Measurements from ENCODE around the gene ANK2. TPM values are rescaled to one million over a fixed set of nuclear protein-coding genes. Genes with fewer than 3 reads are reported as not detected.

ANK2 gene
- total and polyA plus RNA-seq, 4 donors, result 231 to 512 (median 262) TPM

DNA sequence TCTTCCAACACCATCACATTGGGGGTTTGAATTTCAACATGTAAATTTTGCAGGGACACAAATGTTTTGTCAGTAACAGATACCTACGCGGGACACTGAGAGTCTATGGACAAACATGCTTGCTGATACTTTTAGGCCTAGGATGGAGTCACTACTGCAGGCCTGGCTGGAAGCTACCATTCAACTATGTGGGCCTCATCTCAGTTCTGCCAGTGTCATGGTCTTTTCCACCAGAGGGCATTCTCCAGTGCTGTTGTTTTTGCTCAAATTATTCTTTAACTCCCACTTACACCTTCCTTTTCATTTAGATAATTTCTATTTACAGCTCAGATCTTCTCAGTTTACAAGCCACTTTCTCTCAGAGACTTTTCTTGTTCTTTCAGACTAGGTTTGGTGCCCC, 7.0 kb upstream of the ANK2 start:
- Histone ChIP-seq H3K27me3 (ENCODE audit: control insufficient read depth, insufficient read depth, low read length) (no peaks in the 10 kb centered on the region), H3K4me3 (ENCODE audit: low read depth, low read length) (no peak overlapping the region), H3K9me3 (ENCODE audit: control insufficient read depth, insufficient read depth, low read length) (no peaks in the 10 kb centered on the region), H3K36me3 (ENCODE audit: control insufficient read depth, insufficient read depth, low read length) (no peaks in the 10 kb centered on the region), H3K27ac (ENCODE audit: low read depth, low read length) (no peak overlapping the region), H3K4me1 (ENCODE audit: control insufficient read depth, insufficient read depth, low read length) (no peaks in the 10 kb centered on the region)
- no peak for DNase-seq (ENCODE audit: low read depth in 4 of 6, low spot score in 6 of 6)
- WGBS (ENCODE audit: insufficient coverage), result 47% methylated on average over 2 of the region's 2 CpGs

DNA sequence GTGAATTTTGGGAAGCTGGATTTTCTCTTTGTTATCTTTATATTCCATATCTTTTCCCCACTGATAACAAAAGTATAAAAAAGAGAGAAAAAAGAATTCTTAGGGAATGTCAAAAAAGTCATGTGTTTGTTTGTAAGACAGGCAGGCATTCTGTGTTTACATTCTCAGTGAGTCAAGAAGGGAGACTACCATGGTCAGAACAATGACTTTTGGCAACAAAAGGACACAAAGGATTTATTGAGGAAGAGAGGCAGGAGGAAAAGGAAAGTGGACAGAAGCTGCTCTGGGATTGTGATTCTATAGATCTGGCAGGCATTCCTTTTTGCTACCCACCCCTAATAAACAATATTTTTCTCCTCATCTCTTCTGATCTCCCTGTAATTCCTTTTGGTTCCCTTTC, 5.9 kb upstream of the ANK2 start:
- Histone ChIP-seq H3K27ac (ENCODE audit: low read depth, low read length) (no peak overlapping the region), H3K36me3 (ENCODE audit: control insufficient read depth, insufficient read depth, low read length) (no peaks in the 10 kb centered on the region), H3K9me3 (ENCODE audit: control insufficient read depth, insufficient read depth, low read length) (no peaks in the 10 kb centered on the region), H3K4me1 (ENCODE audit: control insufficient read depth, insufficient read depth, low read length) (no peaks in the 10 kb centered on the region), H3K27me3 (ENCODE audit: control insufficient read depth, insufficient read depth, low read length) (no peaks in the 10 kb centered on the region), H3K4me3 (ENCODE audit: low read depth, low read length) (no peak overlapping the region)
- DNase-seq (ENCODE audit: low read depth in 4 of 6, low spot score in 6 of 6), result no peak

DNA sequence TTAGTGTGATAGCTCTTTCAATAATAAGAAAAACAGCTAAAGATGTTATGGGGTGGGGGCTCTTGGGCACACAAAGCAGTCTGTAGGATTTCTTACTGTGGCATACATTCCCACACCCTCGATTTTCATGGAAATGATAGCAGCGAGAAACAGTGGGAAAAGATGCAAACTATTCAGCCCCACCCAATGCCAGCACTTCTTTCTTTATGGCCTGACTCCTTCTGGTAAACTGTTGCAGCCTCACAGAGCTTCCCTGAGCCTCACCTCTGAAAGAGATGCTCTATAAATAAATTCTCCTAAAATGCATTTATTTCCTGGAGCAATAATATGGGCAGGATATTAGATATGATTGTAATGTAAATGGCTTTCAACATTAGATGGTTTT, 910 bp downstream of the ANK2 start:
- Histone ChIP-seq H3K4me3 (ENCODE audit: low read depth, low read length) (peak overlapping the region; percentile 33), H3K9me3 (ENCODE audit: control insufficient read depth, insufficient read depth, low read length) (no peaks in the 10 kb centered on the region), H3K36me3 (ENCODE audit: control insufficient read depth, insufficient read depth, low read length) (no peaks in the 10 kb centered on the region), H3K27me3 (ENCODE audit: control insufficient read depth, insufficient read depth, low read length) (no peaks in the 10 kb centered on the region), H3K27ac (ENCODE audit: low read depth, low read length) (no peak overlapping the region), H3K4me1 (ENCODE audit: control insufficient read depth, insufficient read depth, low read length) (no peaks in the 10 kb centered on the region)
- 11% methylated on average over 2 of the region's 2 CpGs for WGBS (ENCODE audit: insufficient coverage)
- peak in 2 of 6 donors; percentile 63 to 77 for DNase-seq (ENCODE audit: low read depth in 4 of 6, low spot score in 6 of 6)

DNA sequence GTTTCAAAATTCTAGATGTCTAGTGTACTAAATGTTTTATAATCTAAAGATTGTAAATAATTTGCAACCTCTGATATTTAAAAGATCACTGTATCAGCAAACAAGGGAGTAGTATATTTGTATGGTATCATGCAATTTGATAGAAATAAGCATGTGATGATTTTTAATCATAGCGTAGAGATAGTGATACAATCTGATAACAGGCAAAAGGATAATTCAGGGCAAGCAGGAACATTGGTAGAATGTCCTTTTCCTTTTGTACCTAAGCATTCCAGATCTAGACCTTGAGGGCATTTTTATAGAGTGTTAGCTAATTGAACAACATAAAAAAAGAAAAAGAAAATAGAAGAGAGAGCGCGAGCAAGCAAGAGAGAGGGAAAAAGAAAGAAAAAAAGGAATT, 1.4 kb downstream of the ANK2 start:
- H3K4me1 ChIP-seq (ENCODE audit: control insufficient read depth, insufficient read depth, low read length), result no peaks in the 10 kb centered on the region
- no peaks in the 10 kb centered on the region for H3K27me3 ChIP-seq (ENCODE audit: control insufficient read depth, insufficient read depth, low read length)
- peak in 2 of 6 donors; percentile 7 to 35 for DNase-seq (ENCODE audit: low read depth in 4 of 6, low spot score in 6 of 6)
- H3K4me3 ChIP-seq (ENCODE audit: low read depth, low read length), result peak overlapping the region; percentile 33
- no peaks in the 10 kb centered on the region for H3K9me3 ChIP-seq (ENCODE audit: control insufficient read depth, insufficient read depth, low read length)
- no peak overlapping the region for H3K27ac ChIP-seq (ENCODE audit: low read depth, low read length)
- no CpG with 5 or more reads among the region's 3 CpGs for WGBS (ENCODE audit: insufficient coverage)
- no peaks in the 10 kb centered on the region for H3K36me3 ChIP-seq (ENCODE audit: control insufficient read depth, insufficient read depth, low read length)

DNA sequence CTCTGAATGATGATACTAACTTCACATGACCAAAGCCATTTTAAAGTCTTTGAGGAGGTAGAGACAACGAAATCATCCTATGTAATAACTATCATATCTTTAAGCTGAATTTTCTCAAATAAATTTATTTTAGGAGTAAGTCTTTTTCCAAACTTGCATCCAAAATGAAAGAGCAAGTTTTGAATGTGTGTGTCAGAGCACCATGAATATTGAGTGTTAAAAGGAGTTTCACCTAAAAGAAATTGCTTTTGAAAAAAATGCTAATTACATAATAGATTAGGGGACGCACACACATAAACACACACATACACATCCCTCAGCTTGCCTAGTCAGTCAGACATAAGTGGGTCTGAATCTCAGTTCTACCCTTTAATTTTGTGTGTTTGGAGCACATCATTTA, 1.9 kb downstream of the ANK2 start:
- DNase-seq (ENCODE audit: low read depth in 4 of 6, low spot score in 6 of 6), result peak in 1 of 6 donors; percentile 20
- Histone ChIP-seq H3K27ac (ENCODE audit: low read depth, low read length) (no peak overlapping the region), H3K4me1 (ENCODE audit: control insufficient read depth, insufficient read depth, low read length) (no peaks in the 10 kb centered on the region), H3K9me3 (ENCODE audit: control insufficient read depth, insufficient read depth, low read length) (no peaks in the 10 kb centered on the region), H3K36me3 (ENCODE audit: control insufficient read depth, insufficient read depth, low read length) (no peaks in the 10 kb centered on the region), H3K27me3 (ENCODE audit: control insufficient read depth, insufficient read depth, low read length) (no peaks in the 10 kb centered on the region), H3K4me3 (ENCODE audit: low read depth, low read length) (peak overlapping the region; percentile 33)
- no CpG with 5 or more reads among the region's 2 CpGs for WGBS (ENCODE audit: insufficient coverage)

DNA sequence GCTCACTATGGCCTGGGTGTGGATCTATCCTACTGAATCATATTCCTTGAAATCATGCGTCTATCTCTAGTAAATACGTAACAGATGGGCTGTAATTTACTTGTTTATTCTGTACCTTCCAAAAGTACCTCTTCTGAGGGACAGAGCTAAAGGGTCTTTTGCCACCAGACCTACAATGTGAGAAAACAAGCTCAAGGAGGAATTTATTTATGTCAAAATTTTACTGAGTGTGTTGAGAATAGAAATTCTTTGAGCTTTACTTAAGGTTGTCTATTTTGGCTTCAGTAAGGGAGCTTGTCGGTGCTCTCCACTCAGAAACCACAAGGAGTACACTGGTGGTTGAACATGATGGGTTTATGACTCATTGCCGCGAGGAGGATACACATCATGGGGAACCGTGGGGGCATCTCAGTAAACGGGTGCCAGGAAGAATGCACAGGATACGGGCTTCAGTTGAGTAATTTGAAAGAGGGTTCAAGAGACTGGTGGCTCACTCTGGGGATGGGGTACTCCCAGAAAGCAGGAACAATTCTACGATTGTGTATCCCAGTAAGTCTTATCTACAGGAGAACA, 3.0 kb downstream of the ANK2 start:
- no peak overlapping the region for H3K4me3 ChIP-seq (ENCODE audit: low read depth, low read length)
- WGBS (ENCODE audit: insufficient coverage), result 80% methylated on average over 6 of the region's 9 CpGs
- H3K27ac ChIP-seq (ENCODE audit: low read depth, low read length), result no peak overlapping the region
- H3K36me3 ChIP-seq (ENCODE audit: control insufficient read depth, insufficient read depth, low read length), result no peaks in the 10 kb centered on the region
- no peaks in the 10 kb centered on the region for H3K4me1 ChIP-seq (ENCODE audit: control insufficient read depth, insufficient read depth, low read length)
- H3K9me3 ChIP-seq (ENCODE audit: control insufficient read depth, insufficient read depth, low read length), result no peaks in the 10 kb centered on the region
- DNase-seq (ENCODE audit: low read depth in 4 of 6, low spot score in 6 of 6), result no peak
- H3K27me3 ChIP-seq (ENCODE audit: control insufficient read depth, insufficient read depth, low read length), result no peaks in the 10 kb centered on the region

DNA sequence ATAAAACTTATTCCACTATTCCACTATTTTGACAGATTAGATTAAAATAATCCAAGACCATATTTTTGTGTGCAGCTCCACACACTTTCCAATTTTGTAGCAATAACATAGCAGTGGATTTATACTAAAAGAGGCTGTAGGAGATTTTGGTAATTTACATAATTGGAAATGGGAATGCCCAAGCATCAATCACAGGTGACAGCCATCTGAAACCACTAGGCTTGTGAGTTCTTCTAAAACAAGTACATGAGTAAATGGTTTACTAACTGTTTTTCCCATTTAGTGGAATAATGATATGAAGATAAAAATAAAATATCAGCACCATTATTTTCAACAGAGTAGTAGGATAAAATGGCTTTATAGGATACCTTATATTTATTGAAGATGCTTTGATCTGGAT, 4.4 kb downstream of the ANK2 start:
- no peaks in the 10 kb centered on the region for H3K4me1 ChIP-seq (ENCODE audit: control insufficient read depth, insufficient read depth, low read length)
- H3K4me3 ChIP-seq (ENCODE audit: low read depth, low read length), result no peak overlapping the region
- H3K27ac ChIP-seq (ENCODE audit: low read depth, low read length), result no peak overlapping the region
- no peaks in the 10 kb centered on the region for H3K9me3 ChIP-seq (ENCODE audit: control insufficient read depth, insufficient read depth, low read length)
- no peaks in the 10 kb centered on the region for H3K27me3 ChIP-seq (ENCODE audit: control insufficient read depth, insufficient read depth, low read length)
- H3K36me3 ChIP-seq (ENCODE audit: control insufficient read depth, insufficient read depth, low read length), result no peaks in the 10 kb centered on the region
- no peak for DNase-seq (ENCODE audit: low read depth in 4 of 6, low spot score in 6 of 6)

DNA sequence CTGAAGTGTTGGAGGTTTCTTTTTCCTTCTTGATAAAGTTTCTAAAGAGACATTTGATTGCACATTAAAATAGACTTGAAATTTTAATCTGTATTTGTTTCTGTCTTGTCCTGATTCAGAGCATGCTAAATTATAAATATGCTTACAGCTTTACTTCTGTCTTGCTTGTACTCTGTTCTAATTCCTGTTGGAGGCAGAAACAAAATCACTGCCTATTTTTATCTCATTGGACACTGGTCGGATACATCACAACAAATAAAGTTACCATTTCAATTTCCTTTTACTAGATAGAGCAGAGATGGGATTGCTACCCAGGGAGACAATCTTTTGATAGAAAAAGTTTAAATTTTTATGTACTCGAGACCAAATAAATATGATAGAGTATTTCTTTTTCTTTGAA, 6.9 kb downstream of the ANK2 start:
- Histone ChIP-seq H3K4me1 (ENCODE audit: control insufficient read depth, insufficient read depth, low read length) (no peaks in the 10 kb centered on the region), H3K36me3 (ENCODE audit: control insufficient read depth, insufficient read depth, low read length) (no peaks in the 10 kb centered on the region), H3K27ac (ENCODE audit: low read depth, low read length) (no peak overlapping the region), H3K9me3 (ENCODE audit: control insufficient read depth, insufficient read depth, low read length) (no peaks in the 10 kb centered on the region), H3K4me3 (ENCODE audit: low read depth, low read length) (no peak overlapping the region), H3K27me3 (ENCODE audit: control insufficient read depth, insufficient read depth, low read length) (no peaks in the 10 kb centered on the region)
- no CpG with 5 or more reads among the region's 2 CpGs for WGBS (ENCODE audit: insufficient coverage)
- DNase-seq (ENCODE audit: low read depth in 4 of 6, low spot score in 6 of 6), result no peak

DNA sequence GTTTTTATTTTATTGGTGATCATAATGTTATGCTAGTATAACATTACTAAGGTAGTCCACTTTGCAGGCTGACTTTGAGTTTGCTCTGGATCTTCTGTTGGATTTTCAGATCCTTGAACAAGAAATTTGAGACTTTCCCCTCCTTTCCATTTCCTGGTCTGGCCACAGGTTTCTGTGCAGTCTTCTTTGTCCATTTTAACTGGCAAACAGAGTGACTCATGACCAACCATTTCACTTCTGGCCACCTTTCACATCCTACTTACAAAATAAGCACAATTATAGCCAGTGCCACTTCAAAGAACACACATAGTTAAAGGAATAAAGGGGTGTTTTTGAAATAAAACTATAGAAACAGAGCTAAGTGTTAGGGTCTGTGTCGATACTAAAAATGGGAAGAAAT, 8.4 kb downstream of the ANK2 start:
- no peaks in the 10 kb centered on the region for H3K36me3 ChIP-seq (ENCODE audit: control insufficient read depth, insufficient read depth, low read length)
- no peak for DNase-seq (ENCODE audit: low read depth in 4 of 6, low spot score in 6 of 6)
- no CpG with 5 or more reads among the region's 1 CpG for WGBS (ENCODE audit: insufficient coverage)
- H3K9me3 ChIP-seq (ENCODE audit: control insufficient read depth, insufficient read depth, low read length), result no peaks in the 10 kb centered on the region
- no peaks in the 10 kb centered on the region for H3K4me1 ChIP-seq (ENCODE audit: control insufficient read depth, insufficient read depth, low read length)
- no peaks in the 10 kb centered on the region for H3K27me3 ChIP-seq (ENCODE audit: control insufficient read depth, insufficient read depth, low read length)
- H3K4me3 ChIP-seq (ENCODE audit: low read depth, low read length), result no peak overlapping the region
- no peak overlapping the region for H3K27ac ChIP-seq (ENCODE audit: low read depth, low read length)

DNA sequence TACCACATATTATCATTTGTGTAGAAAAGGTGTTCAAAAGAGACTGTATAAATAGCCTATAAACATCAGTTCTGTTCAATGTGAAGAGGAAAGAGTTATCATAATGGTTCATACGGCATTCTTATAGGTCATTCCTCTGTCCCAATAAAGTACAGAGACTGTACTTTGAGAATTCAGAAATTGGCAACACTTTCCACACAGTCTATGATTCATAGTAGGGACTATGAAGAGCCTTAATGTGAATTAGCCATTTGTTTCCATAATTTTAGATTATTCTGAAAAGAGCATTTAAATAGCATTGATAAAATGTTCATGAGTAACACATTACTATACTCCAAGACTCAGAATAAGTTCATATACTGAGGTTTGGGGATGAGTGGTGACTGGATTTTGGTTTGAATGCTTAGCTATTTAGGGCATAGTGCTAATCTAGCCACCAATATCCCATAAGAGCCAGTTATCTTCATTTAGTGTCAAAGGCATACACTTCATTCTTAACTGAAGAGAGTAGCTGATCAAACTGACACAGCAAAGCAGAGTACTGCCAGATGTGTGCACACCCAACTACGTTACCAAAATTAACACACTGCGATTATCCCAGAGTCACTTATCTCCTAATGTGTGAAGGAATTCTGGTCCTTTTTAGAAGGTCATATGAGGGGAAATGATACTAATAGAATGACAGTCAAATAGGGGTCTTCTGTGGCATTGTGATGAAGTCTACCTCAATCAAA, 10.2 kb downstream of the ANK2 start:
- Histone ChIP-seq H3K36me3 (ENCODE audit: control insufficient read depth, insufficient read depth, low read length) (no peaks in the 10 kb centered on the region), H3K4me3 (ENCODE audit: low read depth, low read length) (no peak overlapping the region), H3K4me1 (ENCODE audit: control insufficient read depth, insufficient read depth, low read length) (no peaks in the 10 kb centered on the region), H3K27me3 (ENCODE audit: control insufficient read depth, insufficient read depth, low read length) (no peaks in the 10 kb centered on the region), H3K27ac (ENCODE audit: low read depth, low read length) (no peak overlapping the region), H3K9me3 (ENCODE audit: control insufficient read depth, insufficient read depth, low read length) (no peaks in the 10 kb centered on the region)
- DNase-seq (ENCODE audit: low read depth in 4 of 6, low spot score in 6 of 6), result no peak
- no CpG with 5 or more reads among the region's 3 CpGs for WGBS (ENCODE audit: insufficient coverage)

Measured in spinal cord (tissue), 10 donors.